Tibial nerve (tissue), 4 donors: ENCODE data around the gene SECTM1. TPM values are rescaled to one million over a fixed set of nuclear protein-coding genes. Genes with fewer than 3 reads are reported as not detected.

Source experiments
- DNase-seq, 2 donors: peaks; one replicate each; pipeline ENCODE4 v3.0.0-alpha.2; 2019; ENCODE audit warnings: low spot score in 2 of 2
- H3K27ac ChIP-seq, 4 donors: fragments of 200-600 bp; sonication (generic) in 3 of 4; one replicate each; pipeline ENCODE4 v1.5.1; 2017 to 2019; ENCODE audit warnings: mild to moderate bottlenecking in 1 of 4
- H3K27me3 ChIP-seq, 2 donors: fragments of 200-600 bp; sonication (generic) in 1 of 2; one replicate each; pipeline versions ENCODE4 v1.5.1 to v1.6.0; 2017 to 2019
- H3K36me3 ChIP-seq, 3 donors: fragments of 200-600 bp; sonication (generic); one replicate each; pipeline ENCODE4 v1.5.1; 2018 to 2019
- H3K4me1 ChIP-seq, 4 donors: fragments of 200-600 bp; sonication (generic) in 3 of 4; one replicate each; pipeline ENCODE4 v1.5.1; 2017 to 2019
- H3K4me3 ChIP-seq, 4 donors: fragments of 200-600 bp; sonication (generic) in 3 of 4; one replicate each; pipeline ENCODE4 v1.5.1; 2017 to 2019; ENCODE audit warnings: mild to moderate bottlenecking in 1 of 4, moderate library complexity in 1 of 4
- H3K9me3 ChIP-seq, 4 donors: fragments of 200-600 bp; sonication (generic) in 3 of 4; one replicate each; pipeline ENCODE4 v1.5.1; 2017 to 2019
- EP300 ChIP-seq, 2 donors: sonication (generic); formaldehyde crosslinking; IDR thresholded peaks; one replicate each; pipeline ENCODE4 v1.6.1; 2017; ENCODE audit warnings: antibody characterized with exemption in 2 of 2, mild to moderate bottlenecking in 1 of 2
- POLR2A ChIP-seq, 2 donors: fragments of 450-650 bp; IDR thresholded peaks; one replicate each; pipeline ENCODE4 v1.6.1; 2017; ENCODE audit warnings: antibody characterized with exemption in 2 of 2, mild to moderate bottlenecking in 2 of 2, moderate library complexity in 2 of 2
- WGBS, 2 donors: methylation state at CpG; one replicate each; pipeline ENCODE4 v1.1.5; 2018; 5-methylcytosine and 5-hydroxymethylcytosine counted together
- total RNA-seq, 4 donors: library from RNA; depleted of rRNA; stranded (reverse); fragments of >200 nt; gene quantifications; one replicate each; pipeline ENCODE4 v1.1.0, GENCODE V29; 2016
- TF ChIP-seq, protein P1 (sequence below), 5 experiments: fragments of 200-600 bp in 3 of 5; fragments of 450-650 bp in 2 of 5; sonication (generic) in 3 of 5; IDR thresholded peaks; one replicate each; pipeline ENCODE4 v1.5.1; 2016 to 2019; ENCODE audit warnings: antibody characterized with exemption in 5 of 5, mild to moderate bottlenecking in 3 of 5, moderate library complexity in 2 of 5

The SECTM1 gene
- total RNA-seq, 4 donors from 2014 or later = 6.9 to 12.6 (median 11.3) TPM

GRCh38 chr17:82301300-82301915 lies 32.2 kb downstream of the SECTM1 start:
- Histone ChIP-seq H3K36me3 (no peaks in the 10 kb centered on the region), H3K4me1 (peaks cover 0 to 45% (median 29%) of the 10 kb centered on the region in 4 donors), H3K27me3 (no peaks in the 10 kb centered on the region), H3K9me3 (no peaks in the 10 kb centered on the region), H3K4me3 (no peak overlapping the region), H3K27ac (peak overlapping the region in 1 of 4 donors; percentile 26)
- WGBS, 2 donors = 86 to 91% methylated on average over 11 to 12 of the region's 12 CpGs
- TF ChIP-seq, protein P1, sequence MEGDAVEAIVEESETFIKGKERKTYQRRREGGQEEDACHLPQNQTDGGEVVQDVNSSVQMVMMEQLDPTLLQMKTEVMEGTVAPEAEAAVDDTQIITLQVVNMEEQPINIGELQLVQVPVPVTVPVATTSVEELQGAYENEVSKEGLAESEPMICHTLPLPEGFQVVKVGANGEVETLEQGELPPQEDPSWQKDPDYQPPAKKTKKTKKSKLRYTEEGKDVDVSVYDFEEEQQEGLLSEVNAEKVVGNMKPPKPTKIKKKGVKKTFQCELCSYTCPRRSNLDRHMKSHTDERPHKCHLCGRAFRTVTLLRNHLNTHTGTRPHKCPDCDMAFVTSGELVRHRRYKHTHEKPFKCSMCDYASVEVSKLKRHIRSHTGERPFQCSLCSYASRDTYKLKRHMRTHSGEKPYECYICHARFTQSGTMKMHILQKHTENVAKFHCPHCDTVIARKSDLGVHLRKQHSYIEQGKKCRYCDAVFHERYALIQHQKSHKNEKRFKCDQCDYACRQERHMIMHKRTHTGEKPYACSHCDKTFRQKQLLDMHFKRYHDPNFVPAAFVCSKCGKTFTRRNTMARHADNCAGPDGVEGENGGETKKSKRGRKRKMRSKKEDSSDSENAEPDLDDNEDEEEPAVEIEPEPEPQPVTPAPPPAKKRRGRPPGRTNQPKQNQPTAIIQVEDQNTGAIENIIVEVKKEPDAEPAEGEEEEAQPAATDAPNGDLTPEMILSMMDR (IDR thresholded peaks at IDR 0.05) = no peak
- TF ChIP-seq POLR2A (IDR thresholded peaks at IDR 0.05) (no peak), EP300 (IDR thresholded peaks at IDR 0.05) (no peak)
- no peak for DNase-seq

GRCh38 chr17:82300707-82301270 lies 32.8 kb downstream of the SECTM1 start:
- H3K36me3 ChIP-seq = no peaks in the 10 kb centered on the region
- H3K4me1 ChIP-seq = peaks cover 0 to 45% (median 30%) of the 10 kb centered on the region in 4 donors
- H3K27ac ChIP-seq = no peak overlapping the region
- DNase-seq = peak in 1 of 2 donors; percentile 43
- H3K4me3 ChIP-seq = no peak overlapping the region
- no peak for TF ChIP-seq POLR2A (IDR thresholded peaks at IDR 0.05)
- TF ChIP-seq EP300 (IDR thresholded peaks at IDR 0.05) = no peak
- TF ChIP-seq, protein P1 (IDR thresholded peaks at IDR 0.05) = peak; percentile 56 to 83 (median 58)
- no peaks in the 10 kb centered on the region for H3K9me3 ChIP-seq
- 34 to 51% methylated on average over 8 to 19 of the region's 21 CpGs for WGBS, 2 donors
- no peaks in the 10 kb centered on the region for H3K27me3 ChIP-seq

- Histone ChIP-seq H3K9me3 (no peaks in the 10 kb centered on the region), H3K27me3 (no peaks in the 10 kb centered on the region), H3K36me3 (no peaks in the 10 kb centered on the region), H3K4me3 (no peak overlapping the region), H3K27ac (no peak overlapping the region), H3K4me1 (peaks cover 0 to 48% (median 30%) of the 10 kb centered on the region in 4 donors)
- 92 to 94% methylated on average over 13 of the region's 13 CpGs for WGBS, 2 donors
- no peak for TF ChIP-seq POLR2A (IDR thresholded peaks at IDR 0.05)
- TF ChIP-seq EP300 (IDR thresholded peaks at IDR 0.05) = no peak
- TF ChIP-seq, protein P1 (IDR thresholded peaks at IDR 0.05) = no peak
- no peak for DNase-seq
Observed at GRCh38 chr17:82300228-82300627, 33.3 kb downstream of the SECTM1 start.

GRCh38 chr17:82299452-82299851 lies 34.1 kb downstream of the SECTM1 start:
- Histone ChIP-seq H3K27me3 (no peaks in the 10 kb centered on the region), H3K36me3 (no peaks in the 10 kb centered on the region), H3K4me3 (no peak overlapping the region), H3K4me1 (peaks cover 0 to 56% (median 30%) of the 10 kb centered on the region in 4 donors), H3K27ac (peak overlapping the region in 2 of 4 donors; percentile 89 to 90), H3K9me3 (no peaks in the 10 kb centered on the region)
- DNase-seq = no peak
- TF ChIP-seq POLR2A (IDR thresholded peaks at IDR 0.05) (no peak), EP300 (IDR thresholded peaks at IDR 0.05) (no peak)
- TF ChIP-seq, protein P1 (IDR thresholded peaks at IDR 0.05) = no peak
- WGBS, 2 donors = 80% methylated on average over 10 of the region's 10 CpGs
